SK-N-SH (cell line): ENCODE data around the gene MBNL2. TPM values are rescaled to one million over a fixed set of nuclear protein-coding genes. Genes with fewer than 3 reads are reported as not detected.
A peak's percentile ranks its signal among the peaks of the same experiment; 100 is the strongest.

Experiments used
- CTCF ChIA-PET: fragments of 300-600, 350-600 bp; formaldehyde crosslinking; extraction: SDS; loops from one replicate; lab custom pipeline; 2021; lab: Yijun Ruan, JAX
- POLR2A ChIA-PET: fragments of 350-600 bp; sonication (Branson Sonifier 250); formaldehyde crosslinking; extraction: SDS; loops from one replicate; lab custom pipeline; 2020; ENCODE audit warnings: antibody characterized with exemption, inconsistent platforms; lab: Yijun Ruan, JAX
- DNase-seq: peaks from one replicate; pipeline ENCODE4 v3.0.0; 2012
- H2AFZ ChIP-seq: fragments of 200-600 bp; sonication (generic); 2 replicates; pipeline ENCODE4 v1.8.1; 2016; ENCODE audit warnings: antibody characterized with exemption, mild to moderate bottlenecking, low read depth
- H3F3A ChIP-seq: fragments of 200-600 bp; sonication (generic); replicated peaks from 2 replicates; pipeline ENCODE3; 2016; ENCODE audit warnings: antibody characterized with exemption, mild to moderate bottlenecking; ENCODE audit not compliant: insufficient read depth
- H3K27ac ChIP-seq, 2 experiments: fragments of 200-500 bp in 1 of 2; fragments of 200-600 bp in 1 of 2; sonication (Bioruptor generic) in 1 of 2; sonication (generic), shearing (Covaris generic) in 1 of 2; 2 replicates each; pipeline versions ENCODE4 v1.5.1 to v1.6.1; 2014 to 2016; ENCODE audit warnings: low read depth in 2 of 2, inconsistent platforms in 1 of 2, low read length in 1 of 2, mild to moderate bottlenecking in 1 of 2, mixed read lengths in 1 of 2
- H3K27me3 ChIP-seq: fragments of 200-600 bp; sonication (generic), shearing (Covaris generic); 2 replicates; pipeline ENCODE4 v1.6.1; 2016; ENCODE audit warnings: mixed run types; ENCODE audit not compliant: insufficient read depth
- H3K36me3 ChIP-seq, 2 experiments: fragments of 200-500 bp in 1 of 2; fragments of 200-600 bp in 1 of 2; sonication (Bioruptor generic) in 1 of 2; sonication (generic) in 1 of 2; replicated peaks in 1 of 2; 2 replicates each; pipeline versions ENCODE3 to v1.5.1; 2014 to 2016; ENCODE audit warnings: low read length in 1 of 2, mild to moderate bottlenecking in 1 of 2; ENCODE audit not compliant: insufficient read depth in 2 of 2, control insufficient read depth in 1 of 2
- H3K4me1 ChIP-seq, 2 experiments: fragments of 200-500 bp in 1 of 2; fragments of 200-600 bp in 1 of 2; sonication (Bioruptor generic) in 1 of 2; sonication (generic), shearing (Covaris generic) in 1 of 2; 2 replicates each; pipeline versions ENCODE4 v1.5.1 to v1.6.1; 2014 to 2016; ENCODE audit warnings: low read depth in 1 of 2, low read length in 1 of 2, mixed run types in 1 of 2; ENCODE audit not compliant: insufficient read depth in 2 of 2, control insufficient read depth in 1 of 2
- H3K4me2 ChIP-seq: fragments of 200-600 bp; sonication (generic), shearing (Covaris generic); 2 replicates; pipeline ENCODE4 v1.6.1; 2017; ENCODE audit warnings: mixed run types
- H3K4me3 ChIP-seq, 2 experiments: fragments of 200-500 bp in 1 of 2; fragments of 200-600 bp in 1 of 2; sonication (Bioruptor generic) in 1 of 2; sonication (generic), shearing (Covaris generic) in 1 of 2; 2 replicates each; pipeline versions ENCODE4 v1.5.1 to v1.8.1; 2014 to 2016; ENCODE audit warnings: low read depth in 2 of 2, inconsistent platforms in 1 of 2, low read length in 1 of 2, mild to moderate bottlenecking in 1 of 2, mixed read lengths in 1 of 2, moderate library complexity in 1 of 2
- H3K79me2 ChIP-seq: fragments of 200-600 bp; sonication (generic); 2 replicates; pipeline ENCODE4 v1.8.1; 2017; ENCODE audit warnings: mild to moderate bottlenecking; ENCODE audit not compliant: insufficient read depth
- H3K9ac ChIP-seq: fragments of 200-600 bp; sonication (generic); 2 replicates; pipeline ENCODE4 v1.6.1; 2017; ENCODE audit warnings: mixed run types
- H3K9me2 ChIP-seq: fragments of 200-600 bp; sonication (generic); 2 replicates; pipeline ENCODE4 v1.6.1; 2017; ENCODE audit warnings: mixed run types
- H3K9me3 ChIP-seq: fragments of 200-600 bp; sonication (generic); 2 replicates; pipeline ENCODE4 v1.6.1; 2017; ENCODE audit warnings: mixed run types, mild to moderate bottlenecking, moderate library complexity
- H4K20me1 ChIP-seq: fragments of 200-600 bp; sonication (generic); 2 replicates; pipeline ENCODE4 v1.6.1; 2017; ENCODE audit warnings: mild to moderate bottlenecking, mixed run types; ENCODE audit not compliant: insufficient read depth
- CTCF ChIP-seq: fragments of 200-600 bp; sonication (generic); IDR thresholded peaks from 2 replicates; pipeline ENCODE4 v1.6.1; 2017; ENCODE audit warnings: antibody characterized with exemption, mild to moderate bottlenecking, moderate library complexity
- ELF1 ChIP-seq: IDR thresholded peaks from 2 replicates; pipeline ENCODE4 v1.4.0; 2012
- FOSL2 ChIP-seq: IDR thresholded peaks from 2 replicates; pipeline ENCODE4 v1.4.0; 2012; ENCODE audit warnings: low read depth, mild to moderate bottlenecking, moderate library complexity, borderline replicate concordance
- FOXJ3 ChIP-seq: sonication (generic); formaldehyde crosslinking; IDR thresholded peaks from 2 replicates; pipeline ENCODE4 v1.5.1; 2020; ENCODE audit warnings: mild to moderate bottlenecking, missing genetic modification reagents
- FOXM1 ChIP-seq: IDR thresholded peaks from 2 replicates; pipeline ENCODE4 v1.4.0; 2012; ENCODE audit warnings: low read depth, mild to moderate bottlenecking
- GABPA ChIP-seq: IDR thresholded peaks from 2 replicates; pipeline ENCODE4 v1.4.0; 2012; ENCODE audit warnings: low read depth, mild to moderate bottlenecking
- GATA2 ChIP-seq: sonication (generic); formaldehyde crosslinking; IDR thresholded peaks from 2 replicates; pipeline ENCODE4 v1.5.0; 2020; ENCODE audit warnings: mild to moderate bottlenecking, missing genetic modification reagents
- JUND ChIP-seq: IDR thresholded peaks from 2 replicates; pipeline ENCODE4 v1.4.0; 2012
- MAX ChIP-seq: IDR thresholded peaks from 2 replicates; pipeline ENCODE4 v1.4.0; 2012; ENCODE audit warnings: low read depth
- MXI1 ChIP-seq: IDR thresholded peaks from 2 replicates; pipeline ENCODE4 v1.6.1; 2012; ENCODE audit warnings: mild to moderate bottlenecking, low read depth, low read length, improper control_type of control experiment
- NFIC ChIP-seq: IDR thresholded peaks from 2 replicates; pipeline ENCODE4 v1.4.0; 2012; ENCODE audit warnings: borderline replicate concordance
- PBX3 ChIP-seq: IDR thresholded peaks from 2 replicates; pipeline ENCODE4; 2012
- RAD21 ChIP-seq: IDR thresholded peaks from 2 replicates; pipeline ENCODE4 v1.6.1; 2012; ENCODE audit warnings: mild to moderate bottlenecking, low read length
- REST ChIP-seq: IDR thresholded peaks from 2 replicates; pipeline ENCODE4 v1.6.1; 2012; ENCODE audit warnings: mild to moderate bottlenecking, low read depth, low read length, moderate library complexity
- TAF1 ChIP-seq: IDR thresholded peaks from 2 replicates; pipeline ENCODE4 v1.6.1; 2012; ENCODE audit warnings: low read depth, mild to moderate bottlenecking, low read length, moderate library complexity, borderline replicate concordance
- USF1 ChIP-seq: IDR thresholded peaks from 2 replicates; pipeline ENCODE4 v1.4.0; 2012; ENCODE audit warnings: low read depth, borderline replicate concordance
- ZBTB33 ChIP-seq: IDR thresholded peaks from 2 replicates; pipeline ENCODE4 v1.4.0; 2012; ENCODE audit warnings: low read depth, borderline replicate concordance
- WGBS: methylation state at CpG from one replicate; pipeline ENCODE4 v1.1.6; 2017; ENCODE audit warnings: low lambda C conversion rate; 5-methylcytosine and 5-hydroxymethylcytosine counted together
- polyA plus RNA-seq, 3 experiments: library from polyadenylated mRNA; depleted of rRNA; stranded (reverse); fragments of >200 nt; gene quantifications; 2 replicates each; pipeline ENCODE4 v1.2.3, GENCODE V29; 2012

The MBNL2 gene
- polyA plus RNA-seq, 1 of the 3 experiments (the other 2 are of a cell fraction): 24.5 TPM

- peak; percentile 100 for TF ChIP-seq GATA2 (CRISPR knock-in tag)
- TF ChIP-seq USF1: no peak
- 0 out of 2 replicates have a peak, but pooled peaks have one; percentile 12 for TF ChIP-seq RAD21
- TF ChIP-seq FOXJ3 (CRISPR knock-in tag): peak; percentile 94
- TF ChIP-seq FOXM1: peak; percentile 52
- TF ChIP-seq TAF1: no peak
- TF ChIP-seq CTCF: no peak
- no peak for TF ChIP-seq MAX
- peak; percentile 81 for TF ChIP-seq JUND
- TF ChIP-seq GABPA: no peak
- no peak for TF ChIP-seq REST
- peak; percentile 67; the same call in 1 of the 2 replicates for TF ChIP-seq NFIC
- TF ChIP-seq ELF1: no peak
Observed at GRCh38 chr13:97310809-97311436, 88.8 kb downstream of the MBNL2 start (continued).

- Histone ChIP-seq H3K4me2 (no peak overlapping the region), H3K9me2 (no peaks in the 10 kb centered on the region), H2AFZ (no peak overlapping the region), H3K9ac (no peak overlapping the region), H4K20me1 (peaks cover 4% of the 10 kb centered on the region; the same call in 1 of the 2 replicates), H3K79me2 (peaks cover 90% of the 10 kb centered on the region), H3K4me3 (no peak overlapping the region), H3K27ac (peak overlapping the region; percentile 73 to 94; a peak in 3 of 4 replicates), H3F3A (peaks cover 28% of the 10 kb centered on the region), H3K4me1 (peaks cover 20 to 53% of the 10 kb centered on the region in 2 experiments), H3K27me3 (no peaks in the 10 kb centered on the region), H3K36me3 (peaks cover 25 to 36% of the 10 kb centered on the region in 2 experiments), H3K9me3 (no peaks in the 10 kb centered on the region)
- WGBS: 95% methylated on average over 3 of the region's 3 CpGs
- POLR2A ChIA-PET: no interaction called here
- DNase-seq: no peak
- CTCF ChIA-PET: interaction anchor here (0.7 to 3.4 kb wide), 8 partner anchors 12 to 202 kb away, joined by 3 to 11 read pairs (median 4); no protein-coding TSS in a partner anchor
- no peak for TF ChIP-seq PBX3
- TF ChIP-seq FOSL2: no peak
- TF ChIP-seq FOXJ3 (CRISPR knock-in tag): no peak
- no peak for TF ChIP-seq REST
- TF ChIP-seq ZBTB33: no peak
- TF ChIP-seq GATA2 (CRISPR knock-in tag): no peak
- no peak for TF ChIP-seq MXI1
Observed at GRCh38 chr13:97311956-97312355, 89.8 kb downstream of the MBNL2 start.
